NCI-H146 (cell line): ENCODE results near the gene RNLS.
"Not testable (repeated sequence)": the region's sequence is repeated elsewhere in the genome, so short reads cannot be mapped to it uniquely, and the experiment has no call there.

ENCODE experiments used
- DNase-seq: peaks from one replicate; lab custom pipeline; 2025; lab: John Stamatoyannopoulos, UW

Gene RNLS

GRCh38 chr10:88293073-88293472 is 290.0 kb downstream of the RNLS start:
- DNase-seq = no peak

DNA sequence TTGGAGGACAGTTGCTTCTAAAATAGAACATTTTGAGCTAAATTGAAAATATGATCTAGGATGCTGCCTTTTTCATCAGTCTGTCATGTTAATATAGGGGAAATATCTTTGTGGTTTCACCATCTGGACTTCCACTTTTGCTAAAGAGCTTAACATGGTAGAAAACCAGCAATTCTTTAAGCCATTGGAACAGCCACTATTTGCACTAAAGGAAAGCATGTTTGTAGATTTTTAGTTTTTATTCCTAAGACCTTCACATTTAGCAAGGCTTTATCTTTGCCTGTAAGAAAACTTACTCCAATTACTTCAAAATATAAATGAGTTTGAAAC is 291.0 kb downstream of the RNLS start:
- DNase-seq = no peak

GRCh38 chr10:88291289-88292184 is 291.6 kb downstream of the RNLS start:
- no peak for DNase-seq

- peak; percentile 21 for DNase-seq
Measured at GRCh38 chr10:88289342-88289741, 293.8 kb downstream of the RNLS start.

GRCh38 chr10:88288320-88289059 is 294.6 kb downstream of the RNLS start:
- DNase-seq = no peak

- DNase-seq = no peak
Measured at GRCh38 chr10:88286030-88286429, 297.1 kb downstream of the RNLS start.

DNA sequence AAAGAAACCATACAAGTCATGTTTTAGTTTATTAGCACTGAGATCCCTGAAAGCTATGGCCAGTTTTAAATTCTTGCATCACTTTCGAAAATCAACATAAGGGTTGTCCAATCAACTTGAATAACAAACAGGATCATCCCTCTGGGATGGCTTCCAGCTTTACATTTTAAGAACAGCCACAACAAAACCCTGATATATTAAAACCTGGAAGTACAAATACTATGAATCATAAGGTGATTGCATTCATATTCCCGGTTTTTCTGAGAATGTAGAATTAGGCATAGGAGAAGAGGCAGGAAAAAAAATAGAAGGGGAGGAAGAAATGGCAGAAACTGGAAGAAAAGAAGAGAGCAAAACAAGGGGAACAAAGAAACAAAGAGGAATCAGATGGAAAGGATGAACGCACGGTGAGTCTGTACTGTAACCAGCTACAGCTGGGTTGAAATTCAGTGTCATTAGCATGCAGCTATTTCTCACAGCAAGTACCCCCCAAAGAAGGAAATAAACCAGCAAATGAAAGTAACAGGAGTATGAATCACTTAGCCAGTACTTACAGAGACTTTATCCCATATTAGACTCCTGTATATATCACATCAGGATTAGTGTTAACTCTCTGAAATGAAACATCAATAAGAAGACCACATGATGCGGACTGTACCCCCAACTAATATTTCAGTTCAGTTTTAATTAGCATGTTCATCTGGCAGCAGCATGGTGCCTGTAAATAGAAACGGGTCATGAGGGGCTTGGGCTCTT is 301.3 kb downstream of the RNLS start:
- DNase-seq = no peak

DNA sequence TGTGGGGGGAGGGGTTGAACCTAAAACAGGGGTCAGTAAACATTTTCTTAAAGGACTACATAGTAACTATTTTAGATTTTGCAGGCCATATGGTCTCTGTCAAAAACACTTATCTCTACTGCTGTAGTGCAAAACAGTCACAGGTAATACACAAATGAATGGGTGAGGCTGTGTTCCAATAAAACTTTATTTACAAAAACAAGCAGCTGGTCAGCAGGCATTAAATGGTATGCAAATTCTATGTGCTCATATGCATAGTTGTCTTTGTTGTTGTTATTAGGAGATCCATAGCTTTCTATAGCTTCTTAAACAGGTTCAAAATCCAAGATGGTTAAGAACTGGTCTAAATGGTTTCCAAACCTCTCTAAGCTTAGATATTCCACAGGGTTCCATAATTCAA is 302.6 kb downstream of the RNLS start:
- no peak for DNase-seq

GRCh38 chr10:88278912-88279311 is 304.2 kb downstream of the RNLS start:
- DNase-seq = no peak

- not testable (repeated sequence) for DNase-seq
Measured at GRCh38 chr10:88276945-88277344, 306.2 kb downstream of the RNLS start.

- DNase-seq = no peak
Measured at GRCh38 chr10:88274286-88274685, 308.8 kb downstream of the RNLS start.

- DNase-seq = no peak
Measured at GRCh38 chr10:88273567-88273966, 309.6 kb downstream of the RNLS start.

DNA sequence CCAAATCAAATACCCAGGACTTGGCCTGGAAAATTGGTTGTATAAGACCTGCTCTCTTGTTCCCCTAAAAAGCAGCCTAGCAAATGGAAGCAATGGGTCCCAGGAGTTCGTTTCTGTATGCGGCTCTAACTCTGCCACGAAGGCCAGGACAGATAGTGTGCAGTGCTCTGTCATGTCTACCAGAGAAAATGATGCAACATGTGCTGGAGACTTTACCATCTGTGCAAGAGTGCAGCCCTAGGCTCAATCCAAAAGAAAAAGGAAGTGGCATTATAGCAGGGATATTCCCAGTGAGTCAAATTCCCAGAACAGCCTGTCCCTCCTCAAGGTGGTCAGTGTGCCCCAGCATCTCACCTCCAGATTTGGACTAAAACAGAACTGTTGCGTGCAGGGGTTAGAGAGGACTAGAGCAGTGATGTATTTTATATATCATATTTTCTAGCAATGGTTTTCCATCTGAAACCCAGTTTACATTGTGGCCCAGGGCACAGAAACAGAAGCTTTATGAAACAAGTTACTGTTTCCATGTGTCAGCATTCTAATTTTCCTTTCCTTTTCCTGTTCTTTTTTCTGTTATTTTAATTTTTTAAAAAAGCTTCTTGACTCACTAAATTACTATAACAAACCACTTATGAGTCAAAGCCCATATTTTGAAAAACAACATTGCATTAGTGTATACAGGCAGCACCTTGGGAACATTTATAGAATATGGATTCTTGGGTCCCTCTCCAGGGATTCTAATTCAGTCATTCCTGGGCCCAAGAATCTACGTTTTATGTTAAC is 311.2 kb downstream of the RNLS start:
- no peak for DNase-seq

- DNase-seq = no peak
Measured at GRCh38 chr10:88270871-88271713, 312.0 kb downstream of the RNLS start.

GRCh38 chr10:88270061-88270808 is 312.9 kb downstream of the RNLS start:
- DNase-seq = no peak

- DNase-seq = no peak
Measured at GRCh38 chr10:88262591-88263234, 320.4 kb downstream of the RNLS start.

GRCh38 chr10:88261152-88261551 is 322.0 kb downstream of the RNLS start:
- no peak for DNase-seq

- DNase-seq = no peak
Measured at GRCh38 chr10:88260329-88261051, 322.6 kb downstream of the RNLS start.

GRCh38 chr10:88259381-88259780 is 323.7 kb downstream of the RNLS start:
- DNase-seq = no peak
